Natural killer cell (primary cell): ENCODE measurements around the gene F5. TPM values are rescaled to one million over a fixed set of nuclear protein-coding genes. Genes with fewer than 3 reads are reported as not detected.

Source experiments
- ATAC-seq, 3 donors: fragments of 150-1000 bp in 2 of 3; fragments of 200-7000 bp in 1 of 3; cut with Tn5 transposase; 1 replicate in 1 of 3; 2 replicates in 2 of 3; pipeline ENCODE4 v1.10.0; 2021; ENCODE audit warnings: mild to moderate bottlenecking in 2 of 3, moderate library complexity in 2 of 3
- DNase-seq, 2 donors: peaks; one replicate each; pipeline versions ENCODE4 v3.0.0 to v3.0.0-alpha.2; 2013 to 2021; ENCODE audit warnings: mixed read lengths in 1 of 2
- H3K27ac ChIP-seq: one replicate; pipeline ENCODE4 v1.5.1; 2013; ENCODE audit warnings: mild to moderate bottlenecking, low read length
- H3K27me3 ChIP-seq: one replicate; pipeline ENCODE4 v1.6.1; 2013; ENCODE audit warnings: low read length; ENCODE audit not compliant: control insufficient read depth, insufficient read depth
- H3K36me3 ChIP-seq: one replicate; pipeline ENCODE4 v1.6.1; 2013; ENCODE audit warnings: low read length; ENCODE audit not compliant: control insufficient read depth, insufficient read depth
- H3K4me1 ChIP-seq: one replicate; pipeline ENCODE4 v1.6.1; 2013; ENCODE audit warnings: low read length; ENCODE audit not compliant: control insufficient read depth, insufficient read depth
- H3K4me3 ChIP-seq: one replicate; pipeline ENCODE4 v1.5.1; 2013; ENCODE audit warnings: low read length
- H3K9me3 ChIP-seq: one replicate; pipeline ENCODE4 v1.6.1; 2013; ENCODE audit warnings: low read length; ENCODE audit not compliant: control insufficient read depth, insufficient read depth
- H3K27ac Mint-ChIP-seq, 2 donors: one replicate each; pipeline ENCODE4 v1.8.0; 2022; ENCODE audit warnings: mild to moderate bottlenecking in 2 of 2, mixed read lengths in 2 of 2, moderate library complexity in 1 of 2
- H3K27me3 Mint-ChIP-seq, 2 donors: one replicate each; pipeline ENCODE4 v1.8.0; 2022; ENCODE audit warnings: low read depth in 2 of 2, mixed read lengths in 2 of 2
- H3K36me3 Mint-ChIP-seq: one replicate; pipeline ENCODE4 v1.8.0; 2022; ENCODE audit warnings: mixed read lengths
- H3K4me1 Mint-ChIP-seq, 2 donors: one replicate each; pipeline ENCODE4 v1.8.0; 2022; ENCODE audit warnings: mixed read lengths in 2 of 2
- H3K4me3 Mint-ChIP-seq: one replicate; pipeline ENCODE4 v1.8.0; 2022; ENCODE audit warnings: mild to moderate bottlenecking, moderate library complexity, mixed read lengths
- H3K9me3 Mint-ChIP-seq, 2 donors: one replicate each; pipeline ENCODE4 v1.8.0; 2022; ENCODE audit warnings: mixed read lengths in 2 of 2
- WGBS: methylation state at CpG from one replicate; pipeline ENCODE4 v1.1.7; 2013; ENCODE audit warnings: missing lambda C conversion rate; ENCODE audit not compliant: insufficient coverage; 5-methylcytosine and 5-hydroxymethylcytosine counted together
- intact Hi-C: fragments of 100-400 bp; cut with micrococcal nuclease; formaldehyde crosslinking; loops from one replicate; pipeline ENCODE4 v1.14.2; 2022
- total RNA-seq, 4 donors: library from RNA; stranded (reverse); fragments of 120-200 nt in 1 of 4; gene quantifications; one replicate each; pipeline versions ENCODE4 v1.2.3 to v1.2.4, GENCODE V29; 2013 to 2022
- TF ChIP-seq, protein P1 (sequence below): fragments of 200-600 bp; IDR thresholded peaks from one replicate; pipeline ENCODE4 v1.8.0; 2022; ENCODE audit warnings: antibody characterized with exemption

Gene F5
- total RNA-seq, 3 donors from 2014 or later (not counting 1 experiment from before 2014, with no cell fraction given) = 0.02 to 1.7 (median 0.45) TPM

DNA sequence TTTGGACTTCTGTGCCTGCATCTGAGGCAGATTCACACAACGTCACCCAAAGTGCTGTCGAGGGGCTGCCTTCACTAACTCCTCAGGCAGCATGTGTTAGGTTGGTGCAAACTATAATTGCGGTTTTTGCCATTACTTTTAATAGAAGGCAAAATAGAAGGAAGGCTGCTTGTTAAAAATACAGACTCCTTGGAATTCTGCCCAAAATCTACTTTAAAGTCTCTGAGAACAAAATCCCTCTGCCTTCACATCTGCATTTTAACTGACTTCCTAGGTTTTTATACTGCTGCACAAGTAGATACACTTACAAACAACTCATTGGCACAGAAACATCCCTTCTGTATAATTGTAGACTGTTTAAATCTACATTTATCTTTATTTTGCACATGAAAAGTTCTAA lies 59.3 kb downstream of the F5 start:
- no peak for ATAC-seq
- Histone ChIP-seq H3K4me3 (no peak overlapping the region), H3K27ac (no peak overlapping the region), H3K4me1 (no peaks in the 10 kb centered on the region), H3K36me3 (no peaks in the 10 kb centered on the region), H3K9me3 (no peaks in the 10 kb centered on the region), H3K27me3 (no peaks in the 10 kb centered on the region)
- H3K4me1 Mint-ChIP-seq = peaks cover 6% of the 10 kb centered on the region in 2 donors
- H3K36me3 Mint-ChIP-seq = no peaks in the 10 kb centered on the region
- WGBS = 88% methylated on average over 3 of the region's 3 CpGs
- no peak overlapping the region for H3K27ac Mint-ChIP-seq
- peaks cover 4 to 11% of the 10 kb centered on the region in 2 donors for H3K27me3 Mint-ChIP-seq
- intact Hi-C loops = no loop called here
- TF ChIP-seq, protein P1, sequence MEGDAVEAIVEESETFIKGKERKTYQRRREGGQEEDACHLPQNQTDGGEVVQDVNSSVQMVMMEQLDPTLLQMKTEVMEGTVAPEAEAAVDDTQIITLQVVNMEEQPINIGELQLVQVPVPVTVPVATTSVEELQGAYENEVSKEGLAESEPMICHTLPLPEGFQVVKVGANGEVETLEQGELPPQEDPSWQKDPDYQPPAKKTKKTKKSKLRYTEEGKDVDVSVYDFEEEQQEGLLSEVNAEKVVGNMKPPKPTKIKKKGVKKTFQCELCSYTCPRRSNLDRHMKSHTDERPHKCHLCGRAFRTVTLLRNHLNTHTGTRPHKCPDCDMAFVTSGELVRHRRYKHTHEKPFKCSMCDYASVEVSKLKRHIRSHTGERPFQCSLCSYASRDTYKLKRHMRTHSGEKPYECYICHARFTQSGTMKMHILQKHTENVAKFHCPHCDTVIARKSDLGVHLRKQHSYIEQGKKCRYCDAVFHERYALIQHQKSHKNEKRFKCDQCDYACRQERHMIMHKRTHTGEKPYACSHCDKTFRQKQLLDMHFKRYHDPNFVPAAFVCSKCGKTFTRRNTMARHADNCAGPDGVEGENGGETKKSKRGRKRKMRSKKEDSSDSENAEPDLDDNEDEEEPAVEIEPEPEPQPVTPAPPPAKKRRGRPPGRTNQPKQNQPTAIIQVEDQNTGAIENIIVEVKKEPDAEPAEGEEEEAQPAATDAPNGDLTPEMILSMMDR = no peak
- DNase-seq = no peak
- H3K4me3 Mint-ChIP-seq = no peak overlapping the region
- H3K9me3 Mint-ChIP-seq = no peaks in the 10 kb centered on the region

DNA sequence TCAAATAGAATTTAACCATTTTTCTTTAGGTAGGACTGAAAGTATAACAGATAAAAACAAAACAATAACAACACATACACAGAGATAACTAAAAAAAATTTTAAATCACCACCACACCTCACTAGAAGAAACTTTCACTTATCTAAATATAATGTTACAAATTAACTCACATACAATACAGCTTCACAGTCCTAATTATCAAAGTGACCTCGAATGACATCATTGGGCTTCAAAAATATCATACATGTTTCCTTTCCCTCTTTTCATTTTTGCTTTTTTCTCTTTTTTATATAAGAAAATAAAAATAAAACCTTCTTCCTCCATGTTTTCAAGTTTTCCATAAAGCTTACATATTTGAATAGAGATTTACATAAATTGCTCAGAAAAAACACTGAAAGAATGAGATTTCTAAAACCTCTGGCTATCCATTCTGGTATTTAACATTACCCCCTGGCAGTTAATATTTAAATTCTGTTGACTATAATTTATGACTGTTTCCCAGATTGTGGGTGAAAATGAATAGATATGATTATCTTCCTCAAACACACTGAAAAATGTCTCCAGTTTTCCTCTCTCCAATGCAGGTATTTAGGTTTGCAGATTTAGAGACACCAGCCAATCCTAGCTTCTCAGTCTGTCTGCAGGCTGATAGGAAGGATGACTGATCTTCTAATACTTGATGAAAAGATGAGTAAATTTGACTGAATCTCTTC lies 60.0 kb downstream of the F5 start:
- no peaks in the 10 kb centered on the region for H3K9me3 ChIP-seq
- H3K27ac Mint-ChIP-seq = no peak overlapping the region
- H3K36me3 Mint-ChIP-seq = no peaks in the 10 kb centered on the region
- H3K4me3 Mint-ChIP-seq = no peak overlapping the region
- DNase-seq (no peak), ATAC-seq (no peak)
- TF ChIP-seq, protein P1 = no peak
- H3K27me3 ChIP-seq = no peaks in the 10 kb centered on the region
- H3K9me3 Mint-ChIP-seq = no peaks in the 10 kb centered on the region
- WGBS = 100% methylated on average over 1 of the region's 1 CpG
- no peaks in the 10 kb centered on the region for H3K36me3 ChIP-seq
- H3K27ac ChIP-seq = no peak overlapping the region
- no peaks in the 10 kb centered on the region for H3K4me1 ChIP-seq
- H3K27me3 Mint-ChIP-seq = peaks cover 2 to 4% of the 10 kb centered on the region in 2 donors
- no peak overlapping the region for H3K4me3 ChIP-seq
- intact Hi-C loops = no loop called here
- H3K4me1 Mint-ChIP-seq = peaks cover 6% of the 10 kb centered on the region in 2 donors

DNA sequence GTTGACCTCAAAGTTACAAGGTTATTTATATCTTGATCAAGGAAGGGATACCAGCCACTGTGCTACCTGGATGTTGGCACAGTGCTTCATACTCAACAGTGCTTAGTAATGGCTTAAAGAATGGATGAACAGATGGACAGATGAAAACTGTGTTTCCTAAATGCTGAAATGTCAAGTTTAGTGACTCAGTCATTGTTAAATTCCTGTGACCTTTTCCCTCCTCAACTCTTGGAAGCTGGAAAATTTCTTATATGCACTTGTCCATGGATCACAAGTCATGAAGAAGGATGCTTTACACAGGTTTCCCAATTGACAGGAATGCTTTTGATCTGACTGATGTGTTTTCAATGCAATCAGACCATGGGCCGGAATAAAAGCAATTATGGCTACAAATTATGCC lies 60.9 kb downstream of the F5 start:
- H3K27me3 ChIP-seq = no peaks in the 10 kb centered on the region

More for the DNA sequence above, 60.9 kb downstream of the F5 start:
- ATAC-seq (no peak), DNase-seq (no peak)
- no peaks in the 10 kb centered on the region for H3K9me3 Mint-ChIP-seq
- no peak overlapping the region for H3K4me3 Mint-ChIP-seq
- Histone ChIP-seq H3K36me3 (no peaks in the 10 kb centered on the region), H3K27ac (no peak overlapping the region), H3K4me3 (no peak overlapping the region), H3K9me3 (no peaks in the 10 kb centered on the region), H3K4me1 (no peaks in the 10 kb centered on the region)
- H3K27ac Mint-ChIP-seq = no peak overlapping the region
- 100% methylated on average over 1 of the region's 1 CpG for WGBS
- intact Hi-C loops = no loop called here
- peaks cover 6% of the 10 kb centered on the region in 2 donors for H3K4me1 Mint-ChIP-seq
- TF ChIP-seq, protein P1 = no peak
- no peaks in the 10 kb centered on the region for H3K27me3 Mint-ChIP-seq
- no peaks in the 10 kb centered on the region for H3K36me3 Mint-ChIP-seq
